Measurements from ENCODE around the gene RELL1.

DNA sequence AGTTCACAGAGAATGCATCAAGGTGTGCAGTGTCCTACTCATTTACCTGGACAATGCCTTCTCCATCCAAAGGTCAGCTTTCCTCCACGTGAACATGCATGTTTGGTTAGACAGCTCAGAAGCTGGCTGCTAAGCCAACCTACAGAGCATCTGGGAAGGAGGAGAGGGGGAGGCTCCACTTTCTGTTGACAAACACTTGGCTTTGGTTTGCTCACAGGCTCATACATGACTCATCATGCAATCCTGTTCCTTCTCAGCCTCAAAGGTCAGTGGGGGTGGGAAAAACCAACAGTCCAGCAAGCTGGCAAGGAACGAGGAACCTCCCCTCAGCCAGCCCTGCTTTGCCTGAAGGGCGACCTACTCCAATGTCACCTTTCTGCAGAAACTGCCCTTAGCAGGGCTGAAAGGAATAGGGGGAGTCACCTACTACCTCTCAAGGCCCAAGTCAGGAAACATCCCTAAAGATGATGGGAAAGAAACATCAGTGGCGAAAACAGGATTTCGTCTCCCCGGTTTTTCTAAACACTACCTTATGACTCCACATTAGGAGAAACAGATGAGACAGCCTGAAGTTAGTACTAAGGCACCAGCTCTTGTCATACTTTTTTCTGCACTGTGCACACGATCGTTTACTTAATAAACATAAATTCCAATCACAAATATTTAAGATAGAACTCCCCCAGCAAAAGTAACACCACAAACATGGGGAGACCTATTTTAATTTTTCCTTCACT lies 37.9 kb downstream of the RELL1 start:
- TF ChIP-seq, protein P1, sequence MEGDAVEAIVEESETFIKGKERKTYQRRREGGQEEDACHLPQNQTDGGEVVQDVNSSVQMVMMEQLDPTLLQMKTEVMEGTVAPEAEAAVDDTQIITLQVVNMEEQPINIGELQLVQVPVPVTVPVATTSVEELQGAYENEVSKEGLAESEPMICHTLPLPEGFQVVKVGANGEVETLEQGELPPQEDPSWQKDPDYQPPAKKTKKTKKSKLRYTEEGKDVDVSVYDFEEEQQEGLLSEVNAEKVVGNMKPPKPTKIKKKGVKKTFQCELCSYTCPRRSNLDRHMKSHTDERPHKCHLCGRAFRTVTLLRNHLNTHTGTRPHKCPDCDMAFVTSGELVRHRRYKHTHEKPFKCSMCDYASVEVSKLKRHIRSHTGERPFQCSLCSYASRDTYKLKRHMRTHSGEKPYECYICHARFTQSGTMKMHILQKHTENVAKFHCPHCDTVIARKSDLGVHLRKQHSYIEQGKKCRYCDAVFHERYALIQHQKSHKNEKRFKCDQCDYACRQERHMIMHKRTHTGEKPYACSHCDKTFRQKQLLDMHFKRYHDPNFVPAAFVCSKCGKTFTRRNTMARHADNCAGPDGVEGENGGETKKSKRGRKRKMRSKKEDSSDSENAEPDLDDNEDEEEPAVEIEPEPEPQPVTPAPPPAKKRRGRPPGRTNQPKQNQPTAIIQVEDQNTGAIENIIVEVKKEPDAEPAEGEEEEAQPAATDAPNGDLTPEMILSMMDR (conservative IDR thresholded peaks at IDR 0.05; ENCODE audit: low read length) = no peak
- no peak for TF ChIP-seq EZH2phosphoT487 (IDR thresholded peaks at IDR 0.05; ENCODE audit: borderline replicate concordance, low read depth, low read length)
